GM04503 (cell line): ENCODE results near the gene DDR2.

Experiments used
- DNase-seq: peaks from one replicate; pipeline ENCODE4 v3.0.0-alpha.2; 2012; ENCODE audit warnings: low read depth

The DDR2 gene

GRCh38 chr1:162699366-162699765 is 67.1 kb downstream of the DDR2 start:
- DNase-seq, result no peak

- DNase-seq, result no peak
Measured at GRCh38 chr1:162700131-162700530, 67.9 kb downstream of the DDR2 start.

DNA sequence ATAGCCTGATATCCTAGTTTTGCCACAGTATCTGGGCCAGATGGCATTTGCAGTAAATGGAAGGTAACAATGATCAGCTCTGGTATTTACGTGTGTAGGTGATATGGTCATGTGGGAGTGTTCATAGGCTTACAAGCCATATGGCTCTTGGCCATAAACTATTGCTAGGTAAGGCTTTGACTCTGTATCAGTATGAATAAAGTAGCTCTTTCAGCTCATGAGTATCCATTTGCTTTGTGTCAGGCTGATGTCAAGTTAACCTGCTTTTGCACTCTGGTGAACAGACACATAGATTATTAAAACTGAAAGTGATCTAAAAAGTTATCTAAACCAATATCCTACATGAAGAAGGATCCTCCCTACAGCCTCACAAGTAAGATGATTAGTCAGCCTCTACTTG is 69.0 kb downstream of the DDR2 start:
- no peak for DNase-seq

DNA sequence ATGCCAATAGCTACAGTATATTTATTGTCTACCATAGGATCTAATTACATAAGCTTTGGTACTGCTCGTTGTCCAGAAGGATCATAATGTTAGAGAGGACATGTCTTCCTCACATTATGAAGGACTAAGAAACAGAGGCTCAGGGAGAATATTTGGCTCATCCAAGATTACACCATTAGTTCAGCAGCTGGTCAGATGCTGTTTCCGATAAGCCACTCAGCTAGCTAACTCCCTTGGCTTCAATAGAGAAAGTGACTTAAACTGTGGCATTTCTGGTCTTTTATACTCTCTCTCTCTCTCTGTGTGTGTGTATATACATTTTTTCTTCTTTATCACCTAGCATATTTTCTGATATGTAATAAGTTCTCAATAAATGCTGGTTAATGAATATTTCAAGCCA is 70.4 kb downstream of the DDR2 start:
- no peak for DNase-seq

- no peak for DNase-seq
Measured at GRCh38 chr1:162703708-162704107, 71.4 kb downstream of the DDR2 start.

DNA sequence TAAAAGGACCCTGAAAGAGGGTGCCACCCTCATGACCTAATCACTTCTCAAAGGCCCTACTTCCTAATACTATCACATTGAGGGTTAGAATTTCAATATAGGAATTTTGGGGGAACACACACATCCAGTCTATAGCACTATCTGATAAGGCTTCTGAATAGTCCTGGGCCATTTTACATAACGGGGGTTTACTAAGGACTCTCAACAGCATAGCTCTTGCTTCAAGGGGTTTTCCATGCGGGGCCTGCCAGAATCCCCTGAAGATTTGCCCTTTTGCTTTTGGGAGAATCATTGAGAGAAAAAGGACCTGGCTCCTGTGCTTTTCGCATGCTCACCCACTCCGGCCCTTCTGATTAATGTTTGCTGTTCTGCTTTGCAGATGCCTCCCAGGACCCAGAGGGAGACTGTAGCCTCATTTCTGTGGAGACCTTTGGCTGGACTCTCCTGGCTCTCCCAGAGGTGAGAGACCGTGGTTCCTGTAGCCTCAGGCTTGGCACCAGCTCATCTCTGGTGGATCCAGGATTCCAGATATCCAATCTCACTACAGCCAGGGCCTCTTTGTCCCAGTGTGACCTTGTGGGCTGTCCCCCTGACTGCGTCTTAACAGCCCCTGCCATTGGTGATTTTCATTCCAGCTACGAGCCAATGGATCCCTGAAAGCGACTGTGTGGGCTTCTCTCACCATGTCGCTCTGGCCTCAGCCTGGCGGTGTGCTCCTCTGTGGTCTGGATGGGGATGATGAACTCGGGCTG is 72.6 kb downstream of the DDR2 start:
- no peak for DNase-seq

DNA sequence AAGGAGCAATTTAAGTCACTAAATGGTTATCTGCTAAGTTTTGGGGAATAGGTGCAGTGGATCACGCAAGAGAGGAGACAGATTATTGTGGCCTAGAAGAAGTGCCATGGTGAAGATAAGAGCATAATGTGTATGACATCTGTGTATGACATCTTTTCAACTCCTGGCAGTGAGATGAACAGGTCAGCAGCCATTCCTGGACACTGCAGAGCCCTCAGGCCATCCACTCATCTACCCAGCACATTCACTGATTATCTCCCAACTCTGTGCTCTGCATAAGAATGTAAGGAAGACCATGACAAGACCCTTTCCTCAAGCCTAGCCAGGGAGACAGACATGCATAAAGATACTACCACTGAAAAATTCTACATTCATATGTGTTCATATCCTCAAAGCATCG is 73.7 kb downstream of the DDR2 start:
- DNase-seq, result no peak

DNA sequence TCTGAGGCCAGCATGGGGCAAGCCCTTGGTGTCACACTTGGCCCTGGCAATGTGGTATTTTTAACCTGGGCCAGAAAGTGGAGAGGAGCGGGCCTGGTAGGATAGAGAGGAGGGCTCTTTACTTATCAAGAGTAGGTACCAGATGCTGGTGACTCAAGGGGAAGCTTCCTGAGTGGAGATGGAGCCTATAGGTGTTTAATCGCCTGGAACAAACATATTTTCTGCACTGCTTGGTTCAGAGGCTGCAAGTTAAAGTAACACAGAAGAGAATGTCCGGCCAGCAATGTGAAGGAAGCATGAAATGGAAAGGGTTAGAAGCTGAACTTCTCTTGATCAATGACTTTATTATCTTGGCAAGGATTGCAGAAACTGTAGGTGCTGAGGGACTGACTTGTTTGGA is 74.3 kb downstream of the DDR2 start:
- DNase-seq, result no peak

GRCh38 chr1:162708286-162708685 is 76.0 kb downstream of the DDR2 start:
- no peak for DNase-seq

DNA sequence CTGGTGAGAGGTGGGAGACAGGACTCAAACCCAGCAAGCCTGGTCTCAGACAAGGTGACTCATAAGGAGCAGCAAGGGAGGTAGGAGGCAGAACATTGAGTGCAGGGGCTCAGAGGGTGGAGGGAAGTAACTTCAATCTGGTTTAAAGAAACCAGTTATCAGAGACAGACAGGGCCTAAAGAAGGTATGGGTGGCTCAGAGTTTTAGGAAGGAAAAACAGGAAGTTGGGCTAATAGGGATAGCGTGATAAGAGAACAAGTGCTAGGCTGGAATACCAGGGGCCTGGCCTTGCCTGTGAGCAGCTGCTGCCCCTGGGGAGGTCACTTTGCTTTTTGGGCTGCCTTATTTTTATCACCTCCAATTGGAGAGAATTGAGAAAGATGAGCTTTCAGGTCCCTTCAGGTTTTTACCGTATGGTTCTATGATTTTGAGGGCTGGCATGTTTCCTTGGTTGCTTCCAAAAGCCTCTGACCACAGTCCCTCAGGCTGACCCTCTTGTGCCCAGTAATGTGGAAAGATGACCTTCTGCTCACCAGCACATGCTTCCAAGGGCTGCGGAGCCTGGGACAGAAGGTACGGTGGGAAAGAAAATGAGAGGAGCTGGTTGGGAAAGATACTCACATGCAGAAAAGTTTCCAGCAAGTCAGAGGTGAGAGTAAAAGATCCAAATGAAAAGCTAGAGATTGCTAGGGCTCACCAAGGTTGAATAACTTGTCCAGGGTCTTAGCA is 77.0 kb downstream of the DDR2 start:
- DNase-seq, result no peak

DNA sequence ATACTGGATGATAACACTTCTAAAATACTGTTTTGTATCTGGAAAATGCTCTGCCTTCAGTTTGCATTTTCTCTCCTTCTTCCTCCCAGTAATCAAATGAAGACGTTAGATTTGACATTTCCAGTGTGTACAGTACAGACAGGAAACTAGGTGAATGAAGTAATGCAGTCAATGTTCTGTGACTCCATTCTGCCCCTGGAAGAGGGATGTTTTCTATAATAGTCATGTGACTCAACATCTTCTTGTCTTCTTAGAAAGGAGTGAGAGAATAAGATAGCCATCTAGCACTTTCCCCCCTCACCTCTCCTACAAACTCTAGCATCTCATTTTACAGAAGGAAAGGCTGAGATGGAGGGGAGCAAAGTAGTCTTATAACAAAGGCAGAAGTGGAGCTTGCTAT is 77.6 kb downstream of the DDR2 start:
- no peak for DNase-seq

GRCh38 chr1:162710345-162710744 is 78.1 kb downstream of the DDR2 start:
- no peak for DNase-seq

DNA sequence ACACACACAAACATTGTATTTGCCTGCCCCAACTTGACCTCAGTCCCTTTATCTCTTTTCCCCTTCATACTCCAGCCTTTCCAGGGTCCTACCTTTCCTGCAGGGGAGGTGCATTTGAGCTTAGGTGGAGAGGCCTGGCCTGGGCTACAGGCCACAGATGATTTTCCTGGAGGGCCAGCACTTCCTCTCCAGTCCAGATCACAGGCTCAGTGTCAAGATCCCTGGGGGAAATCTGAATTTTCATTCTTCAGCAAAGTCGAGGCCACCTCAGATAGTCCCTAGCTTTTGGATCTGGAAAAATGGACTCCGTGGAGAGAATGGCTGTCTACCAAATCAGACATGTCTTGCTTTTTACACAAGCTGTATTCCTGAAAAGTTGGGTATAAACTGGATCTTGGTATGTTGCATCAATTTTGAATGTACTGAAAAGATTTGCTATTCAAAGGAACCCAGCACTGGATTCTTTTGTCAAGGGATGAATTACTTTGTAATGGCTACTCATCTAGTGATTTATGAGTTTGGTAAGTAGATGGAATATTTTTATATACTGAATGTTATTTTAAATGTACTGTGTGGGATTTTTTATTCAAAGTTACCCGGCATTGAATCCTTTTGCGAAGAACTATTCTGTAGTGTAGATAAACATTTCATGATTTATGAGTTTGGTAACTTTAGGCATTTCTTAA is 78.7 kb downstream of the DDR2 start:
- DNase-seq, result no peak

DNA sequence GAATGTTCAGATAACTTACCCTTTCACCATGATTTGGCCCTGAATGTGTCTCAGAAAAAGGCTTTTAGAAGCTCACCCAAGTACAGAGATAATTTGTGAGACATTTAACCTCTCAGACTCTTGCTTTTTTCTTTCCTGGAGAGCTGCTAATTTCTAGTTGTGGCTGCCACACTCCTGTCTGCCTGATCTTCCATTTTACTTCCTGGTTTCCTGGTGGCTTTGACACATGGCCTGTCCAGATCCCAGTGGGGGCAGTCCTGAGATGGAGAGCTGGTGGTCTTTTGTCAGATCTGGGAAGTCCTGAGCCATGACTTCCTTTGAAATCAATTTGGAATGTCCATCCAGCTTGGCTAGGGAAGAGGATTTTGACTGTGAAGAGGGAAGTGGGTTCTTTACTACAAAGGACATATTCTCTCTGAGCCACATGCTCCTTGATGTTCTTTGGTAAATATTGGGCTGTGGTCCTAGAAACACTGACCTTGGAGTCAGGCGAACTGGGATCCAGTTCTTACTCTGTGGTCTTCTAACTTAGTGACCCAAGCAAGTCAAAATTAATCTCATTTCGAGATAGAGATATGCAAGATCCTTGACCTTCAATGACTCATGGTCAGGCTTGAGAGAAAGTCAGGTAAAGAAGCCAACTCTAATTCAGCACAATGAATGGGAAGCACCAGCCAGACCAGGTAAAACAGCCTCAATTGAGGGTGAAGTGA is 80.2 kb downstream of the DDR2 start:
- no peak for DNase-seq

DNA sequence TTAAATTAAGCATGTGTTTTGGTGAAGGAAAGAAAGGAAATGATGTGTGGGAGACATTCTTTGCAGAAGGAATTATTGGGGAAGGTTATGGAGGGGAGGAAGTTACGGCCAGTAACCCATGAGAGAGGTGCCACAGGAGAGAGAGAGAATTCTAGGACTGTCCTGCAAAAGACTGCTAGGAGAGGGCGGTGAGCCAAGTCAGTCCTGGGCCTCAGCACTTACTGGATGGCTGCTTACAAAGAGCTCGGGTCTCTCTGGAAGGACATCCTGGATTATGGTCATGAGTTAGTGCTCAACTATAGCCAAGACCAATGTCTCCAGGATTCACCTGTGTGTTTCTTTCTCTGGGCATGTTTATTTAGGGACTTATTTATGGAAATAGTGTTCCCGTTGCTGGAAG is 83.9 kb downstream of the DDR2 start:
- no peak for DNase-seq

DNA sequence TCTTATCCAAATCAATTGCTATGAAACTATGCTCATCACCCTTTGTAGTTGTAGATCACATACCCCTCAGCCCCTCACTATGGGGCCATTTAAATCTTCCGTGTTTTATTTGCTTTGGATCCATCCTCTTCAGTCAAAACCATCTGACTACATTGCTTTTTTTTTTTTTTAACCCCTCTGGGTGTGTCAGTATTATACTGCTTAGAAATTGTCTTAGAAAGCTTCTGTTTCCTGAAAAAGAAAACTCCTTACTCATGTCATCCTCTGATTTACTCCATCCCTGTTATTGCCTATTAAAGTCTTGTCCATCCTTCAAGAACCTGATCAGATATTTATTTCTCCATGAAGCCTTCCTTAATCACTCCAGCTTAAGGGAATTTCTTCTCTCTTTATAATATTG is 84.3 kb downstream of the DDR2 start:
- DNase-seq, result no peak

- DNase-seq, result no peak
Measured at GRCh38 chr1:162717548-162718184, 85.4 kb downstream of the DDR2 start.

- DNase-seq, result no peak
Measured at GRCh38 chr1:162719678-162720077, 87.4 kb downstream of the DDR2 start.

DNA sequence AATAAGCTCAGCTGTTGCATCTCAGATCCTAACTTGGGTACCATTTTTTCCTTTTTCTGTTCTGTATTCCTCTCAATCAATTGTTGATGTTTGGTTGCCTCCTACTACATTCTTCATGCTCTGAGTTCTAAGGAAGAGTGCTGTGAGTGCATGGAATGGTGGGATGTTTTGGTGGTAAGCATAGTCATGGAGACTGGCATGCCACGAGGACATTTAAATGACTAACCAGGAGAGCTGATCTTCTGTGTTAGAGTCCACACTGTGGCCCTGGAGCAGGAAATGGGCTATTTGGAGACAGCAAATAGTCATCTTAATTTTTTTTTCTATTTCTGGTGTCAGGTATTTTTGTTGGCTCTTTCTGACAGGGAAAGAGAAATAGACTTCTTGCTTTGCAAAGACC is 88.7 kb downstream of the DDR2 start:
- DNase-seq, result no peak

DNA sequence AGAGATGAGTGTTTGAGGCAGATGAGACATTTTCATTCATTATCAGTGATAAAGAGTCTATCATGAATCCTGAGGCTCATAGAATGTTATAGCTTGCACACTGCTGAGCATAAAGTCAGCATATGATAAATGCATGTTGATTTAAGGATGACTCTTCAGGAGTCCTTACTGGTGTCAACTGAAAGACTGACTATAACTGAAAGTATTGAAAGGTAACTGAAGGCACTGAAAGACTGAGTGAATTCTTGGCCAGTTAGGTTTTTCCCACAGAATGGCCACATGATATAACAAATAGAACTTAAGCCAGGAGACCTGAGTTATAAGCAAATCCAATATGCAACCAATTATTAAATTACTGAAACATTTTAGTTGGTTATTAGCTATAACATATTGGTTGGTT is 89.2 kb downstream of the DDR2 start:
- DNase-seq, result no peak

GRCh38 chr1:162722036-162722435 is 89.8 kb downstream of the DDR2 start:
- DNase-seq, result no peak

DNA sequence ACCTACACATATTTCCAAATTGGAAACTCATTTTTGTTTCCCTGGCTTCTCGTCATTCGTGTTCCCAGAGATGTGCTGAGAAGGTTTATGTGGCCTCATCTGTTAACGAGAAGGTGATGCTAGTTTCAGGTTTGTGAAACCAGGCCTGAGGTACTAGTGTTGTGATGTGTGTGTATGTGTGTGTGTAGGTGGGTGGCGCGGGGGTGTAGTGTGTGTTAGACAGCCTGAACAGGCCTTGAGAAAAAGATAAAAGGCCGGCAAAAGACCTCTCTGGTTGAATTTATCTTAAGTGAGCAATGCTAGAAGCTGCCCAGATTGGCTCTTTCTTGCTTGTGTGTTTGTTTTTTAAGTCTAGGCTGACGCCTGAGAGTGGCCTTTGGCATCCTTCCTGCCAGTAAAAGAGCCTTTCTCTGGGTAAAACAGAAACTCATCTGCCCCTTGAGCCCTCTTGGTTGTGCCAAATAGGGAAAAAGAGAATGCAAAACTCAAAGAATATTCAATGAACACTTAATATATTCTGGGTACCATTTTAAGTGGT is 92.4 kb downstream of the DDR2 start:
- no peak for DNase-seq
